ENCODE data around the gene DISC1. TPM values are rescaled to one million over a fixed set of nuclear protein-coding genes. Genes with fewer than 3 reads are reported as not detected.

The DISC1 gene
- total RNA-seq, 2 experiments from 2014 or later, result 3.5 to 5.0 TPM

DNA sequence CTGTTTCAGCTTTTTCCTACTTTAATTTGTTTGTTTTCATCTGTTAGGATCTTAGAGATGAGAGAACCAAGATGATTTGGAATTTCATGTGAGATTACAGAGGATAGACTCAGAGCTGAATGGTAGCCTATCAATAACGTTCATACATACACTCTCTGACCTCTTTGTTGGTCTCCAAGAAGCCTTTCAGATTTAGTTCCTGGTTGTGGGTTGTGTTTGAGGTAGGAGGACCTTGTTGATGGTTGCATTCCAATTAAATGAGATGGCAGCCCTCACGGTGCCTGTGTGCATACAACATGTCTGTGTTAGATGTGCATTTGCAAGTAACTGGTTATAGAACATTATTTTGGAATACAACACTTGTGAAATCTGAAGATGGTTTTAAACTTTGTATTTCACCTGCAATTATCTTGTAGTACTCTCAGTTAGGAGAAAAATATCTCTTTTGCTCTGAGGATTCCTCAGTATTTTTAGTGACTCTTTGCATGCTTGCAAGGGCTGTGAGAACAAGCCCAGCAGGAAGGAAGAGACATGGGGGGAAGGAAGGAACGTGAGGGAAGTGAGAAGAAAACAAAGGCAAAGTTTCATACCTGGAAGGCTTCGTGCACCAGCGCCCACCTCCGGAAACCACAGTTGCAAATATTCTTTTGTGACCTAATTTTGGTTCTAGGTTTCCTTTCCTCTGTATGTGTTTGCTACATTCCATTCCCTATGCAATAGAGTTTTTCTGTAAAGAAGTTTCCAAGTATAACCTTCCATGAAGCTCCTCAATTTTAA is 291.8 kb downstream of the DISC1 start:
- Mint-ChIP-seq H3K4me1 (ENCODE audit: low read depth) (peaks cover 76% of the 10 kb centered on the region), H3K9me3 (no peaks in the 10 kb centered on the region), H3K4me3 (peak overlapping the region; percentile 45), H3K27me3 (no peaks in the 10 kb centered on the region), H3K27ac (peak overlapping the region; percentile 84), H3K36me3 (ENCODE audit: low read depth) (no peaks in the 10 kb centered on the region)
- ATAC-seq (peak; percentile 18), DNase-seq (peak; percentile 51)
- POLR2A ChIA-PET, result no interaction called here
- CTCF ChIA-PET, result interaction anchor here (0.9 to 1.9 kb wide), 5 partner anchors 11 to 55 kb away, joined by 3 to 13 read pairs (median 3); no protein-coding TSS in a partner anchor
- TF ChIP-seq, protein P1, sequence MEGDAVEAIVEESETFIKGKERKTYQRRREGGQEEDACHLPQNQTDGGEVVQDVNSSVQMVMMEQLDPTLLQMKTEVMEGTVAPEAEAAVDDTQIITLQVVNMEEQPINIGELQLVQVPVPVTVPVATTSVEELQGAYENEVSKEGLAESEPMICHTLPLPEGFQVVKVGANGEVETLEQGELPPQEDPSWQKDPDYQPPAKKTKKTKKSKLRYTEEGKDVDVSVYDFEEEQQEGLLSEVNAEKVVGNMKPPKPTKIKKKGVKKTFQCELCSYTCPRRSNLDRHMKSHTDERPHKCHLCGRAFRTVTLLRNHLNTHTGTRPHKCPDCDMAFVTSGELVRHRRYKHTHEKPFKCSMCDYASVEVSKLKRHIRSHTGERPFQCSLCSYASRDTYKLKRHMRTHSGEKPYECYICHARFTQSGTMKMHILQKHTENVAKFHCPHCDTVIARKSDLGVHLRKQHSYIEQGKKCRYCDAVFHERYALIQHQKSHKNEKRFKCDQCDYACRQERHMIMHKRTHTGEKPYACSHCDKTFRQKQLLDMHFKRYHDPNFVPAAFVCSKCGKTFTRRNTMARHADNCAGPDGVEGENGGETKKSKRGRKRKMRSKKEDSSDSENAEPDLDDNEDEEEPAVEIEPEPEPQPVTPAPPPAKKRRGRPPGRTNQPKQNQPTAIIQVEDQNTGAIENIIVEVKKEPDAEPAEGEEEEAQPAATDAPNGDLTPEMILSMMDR (IDR thresholded peaks at IDR 0.05), result no peak
- intact Hi-C loops (cut with micrococcal nuclease), result no loop called here

DNA sequence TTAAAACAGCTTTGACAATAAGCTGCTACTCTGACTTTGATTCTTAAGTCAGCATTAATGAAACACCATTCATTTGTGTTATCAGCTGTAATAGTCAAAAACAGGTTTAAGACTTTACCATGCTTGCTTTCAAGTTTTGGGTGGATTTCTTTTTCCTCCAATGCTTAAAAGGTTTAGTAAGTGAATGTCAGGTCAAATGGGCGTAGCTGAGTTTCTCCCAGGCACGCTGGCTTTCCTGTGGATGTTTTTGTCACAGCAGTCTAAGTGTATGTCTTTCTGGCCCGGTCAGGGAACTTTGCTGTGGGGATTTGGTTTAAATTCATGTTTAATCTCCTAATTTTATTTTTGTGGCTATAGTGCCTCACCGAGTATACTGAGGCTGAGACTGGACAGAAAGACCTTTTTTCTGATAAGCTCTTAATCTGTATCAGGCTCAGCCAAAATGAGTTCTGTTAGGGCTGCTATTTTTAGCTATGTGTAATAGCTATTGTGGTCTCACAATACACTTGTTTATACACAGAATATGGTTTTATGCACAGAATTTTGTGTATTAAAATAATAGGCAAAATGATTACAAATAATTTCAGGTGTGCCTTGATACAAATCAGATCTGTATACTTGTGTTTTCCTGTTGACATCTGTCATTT is 292.8 kb downstream of the DISC1 start:
- H3K4me3 Mint-ChIP-seq, result peak overlapping the region; percentile 45
- ATAC-seq, result no peak
- POLR2A ChIA-PET, result no interaction called here

DNA sequence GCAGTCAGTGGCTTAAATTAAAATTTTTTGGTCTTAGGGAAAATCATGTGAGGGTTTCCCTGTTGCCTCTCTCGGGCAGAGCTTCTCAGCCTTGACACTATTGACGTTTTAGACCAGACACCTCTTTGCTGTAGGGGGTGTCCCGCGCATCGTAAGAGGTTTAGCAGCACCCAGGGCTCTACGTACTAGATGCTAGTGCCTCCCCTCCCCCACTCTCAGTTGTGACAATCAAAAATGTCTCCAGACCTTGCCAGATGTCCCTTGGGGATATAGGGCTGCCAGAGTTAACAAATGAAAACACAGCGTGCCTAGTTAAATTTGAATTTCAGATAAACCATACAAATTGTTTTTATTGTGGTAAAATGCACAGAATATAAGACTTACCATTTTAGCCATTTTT is 293.3 kb downstream of the DISC1 start:
- peaks cover 75% of the 10 kb centered on the region for H3K4me1 Mint-ChIP-seq (ENCODE audit: low read depth)
- H3K4me3 Mint-ChIP-seq, result no peak overlapping the region

More for the DNA sequence above, 292.8 kb downstream of the DISC1 start:
- peak overlapping the region; percentile 84 for H3K27ac Mint-ChIP-seq
- intact Hi-C loops (cut with micrococcal nuclease), result no loop called here
- CTCF ChIA-PET, result interaction anchor here (0.9 to 1.9 kb wide), 5 partner anchors 12 to 54 kb away, joined by 3 to 13 read pairs (median 3); no protein-coding TSS in a partner anchor
- TF ChIP-seq, protein P1 (IDR thresholded peaks at IDR 0.05), result no peak
- no peak for DNase-seq
- no peaks in the 10 kb centered on the region for H3K9me3 Mint-ChIP-seq
- H3K4me1 Mint-ChIP-seq (ENCODE audit: low read depth), result peaks cover 80% of the 10 kb centered on the region
- H3K27me3 Mint-ChIP-seq, result no peaks in the 10 kb centered on the region
- H3K36me3 Mint-ChIP-seq (ENCODE audit: low read depth), result no peaks in the 10 kb centered on the region

DNA sequence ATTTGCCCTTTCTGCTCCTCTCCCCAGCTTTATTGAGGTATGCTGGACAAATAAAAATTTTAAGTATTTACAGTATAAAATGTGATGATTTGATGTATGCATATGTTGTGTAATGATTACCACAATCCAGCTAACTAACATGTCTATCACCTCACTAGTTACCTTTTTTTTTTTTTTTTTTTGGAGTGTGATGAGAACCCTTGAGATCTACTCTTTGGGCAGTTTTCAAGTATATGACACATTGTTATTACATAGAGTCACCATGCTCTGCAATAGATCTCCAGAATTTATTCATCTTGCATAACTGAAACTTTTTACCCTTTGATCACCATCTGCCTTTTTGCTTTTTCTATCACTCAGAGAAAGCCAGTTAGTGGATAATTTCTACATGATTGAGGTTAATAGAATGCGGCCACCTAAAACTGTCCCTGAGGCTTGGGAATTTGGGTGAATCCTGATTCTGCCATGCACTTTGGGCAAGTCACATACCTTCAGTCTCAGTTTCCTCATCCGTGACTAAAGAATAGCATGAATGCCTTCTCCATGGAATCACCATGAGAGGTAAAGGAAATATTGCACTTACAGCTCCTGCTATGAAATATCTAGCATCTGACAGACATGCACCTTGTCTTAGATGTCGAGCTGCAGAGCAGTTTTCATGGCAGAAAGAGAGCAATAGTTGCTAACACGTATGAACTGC is 295.2 kb downstream of the DISC1 start:
- Mint-ChIP-seq H3K4me1 (ENCODE audit: low read depth) (peaks cover 63% of the 10 kb centered on the region), H3K36me3 (ENCODE audit: low read depth) (no peaks in the 10 kb centered on the region), H3K27me3 (no peaks in the 10 kb centered on the region), H3K27ac (no peak overlapping the region), H3K9me3 (no peaks in the 10 kb centered on the region), H3K4me3 (no peak overlapping the region)
- ATAC-seq (no peak), DNase-seq (no peak)
- CTCF ChIA-PET, result interaction anchor here (1.1 kb wide), 1 partner anchor 10 kb away, joined by 4 read pairs; no protein-coding TSS in a partner anchor
- intact Hi-C loops (cut with micrococcal nuclease), result no loop called here
- TF ChIP-seq, protein P1 (IDR thresholded peaks at IDR 0.05), result no peak
- POLR2A ChIA-PET, result no interaction called here

More for the DNA sequence above, 293.3 kb downstream of the DISC1 start:
- intact Hi-C loops (cut with micrococcal nuclease), result no loop called here
- Mint-ChIP-seq H3K27ac (no peak overlapping the region), H3K9me3 (no peaks in the 10 kb centered on the region), H3K27me3 (no peaks in the 10 kb centered on the region), H3K36me3 (ENCODE audit: low read depth) (no peaks in the 10 kb centered on the region)
- ChIA-PET POLR2A (no interaction called here), CTCF (interaction anchor here (1.2 to 1.9 kb wide), 3 partner anchors 12 to 54 kb away, joined by 3 to 13 read pairs (median 4); no protein-coding TSS in a partner anchor)
- peak; percentile 80 for DNase-seq
- peak; percentile 91 for ATAC-seq
- TF ChIP-seq, protein P1 (IDR thresholded peaks at IDR 0.05), result no peak

Measured in activated CD8-positive, alpha-beta T cell treated with anti-CD3 and anti-CD28 coated beads for 36 hours (primary cell).